HG02571 (cell line): ENCODE results near the gene UBR4.

Experiments used
- ATAC-seq: cut with Tn5 transposase; IDR thresholded peaks from one replicate; pipeline ENCODE4 v1.9.1; 2021; ENCODE audit warnings: mild to moderate bottlenecking, moderate library complexity; ENCODE audit not compliant: unreplicated experiment

The UBR4 gene

GRCh38 chr1:19061798-19062197 is 148.3 kb downstream of the UBR4 start:
- no peak for ATAC-seq

GRCh38 chr1:19061343-19061742 is 148.7 kb downstream of the UBR4 start:
- ATAC-seq, result no peak

DNA sequence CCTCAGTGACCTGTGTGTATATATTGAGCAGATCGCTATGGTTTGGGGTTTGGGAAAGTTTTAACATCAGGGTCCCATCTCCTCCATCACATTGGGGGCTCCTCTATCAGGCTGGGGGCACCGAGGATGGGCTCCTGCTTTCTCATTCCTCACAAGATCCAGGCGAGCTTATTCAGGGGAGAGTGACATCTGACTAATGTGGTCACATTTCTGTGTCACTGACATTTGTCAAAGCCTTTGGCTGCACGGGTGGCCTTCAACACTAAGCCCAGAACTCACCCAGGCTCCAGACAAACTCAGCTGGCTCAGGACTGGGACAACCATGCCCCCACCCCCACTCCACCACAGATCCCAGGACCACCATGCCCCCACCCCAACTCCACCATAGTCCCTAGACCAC is 150.3 kb downstream of the UBR4 start:
- ATAC-seq, result no peak

DNA sequence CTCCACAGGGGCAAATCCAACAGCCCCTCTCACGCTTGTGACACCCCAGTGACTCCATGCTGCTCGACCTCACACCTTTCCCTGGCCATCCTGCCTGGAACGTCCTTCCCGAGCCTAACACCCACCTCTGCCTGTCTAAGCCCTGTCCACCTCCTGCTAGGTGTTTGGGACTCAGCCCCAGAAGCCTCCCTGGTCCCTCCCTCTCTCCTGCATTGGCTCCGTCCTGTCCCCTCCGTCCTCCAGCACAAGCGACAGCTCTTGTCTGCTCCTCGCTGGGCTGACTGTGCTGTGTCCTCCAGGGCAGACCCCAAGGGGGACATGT is 151.6 kb downstream of the UBR4 start:
- ATAC-seq, result no peak

GRCh38 chr1:19057784-19058475 is 152.1 kb downstream of the UBR4 start:
- no peak for ATAC-seq

- no peak for ATAC-seq
Observed at GRCh38 chr1:19057182-19057779, 152.8 kb downstream of the UBR4 start.

GRCh38 chr1:19055701-19056100 is 154.4 kb downstream of the UBR4 start:
- ATAC-seq, result no peak

DNA sequence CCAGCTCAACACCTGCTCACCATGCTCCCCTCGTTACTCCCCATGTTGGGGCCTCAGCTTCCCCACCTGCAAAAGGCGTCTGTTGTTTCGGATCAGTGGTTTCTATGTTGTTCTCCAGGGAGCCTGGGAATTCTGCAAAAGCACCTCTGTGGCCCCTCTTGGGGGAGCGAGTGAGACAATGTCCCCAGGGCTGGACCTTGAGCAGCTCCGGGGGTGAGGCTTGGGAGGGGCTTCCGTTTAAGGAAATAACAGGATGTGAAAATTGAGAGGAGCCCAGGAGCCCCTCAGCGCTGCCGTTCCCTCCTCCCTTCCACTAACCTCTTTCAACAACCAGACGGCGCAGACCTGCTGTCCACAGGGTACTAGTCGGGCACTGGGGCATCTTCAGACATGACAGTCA is 155.1 kb downstream of the UBR4 start:
- no peak for ATAC-seq

DNA sequence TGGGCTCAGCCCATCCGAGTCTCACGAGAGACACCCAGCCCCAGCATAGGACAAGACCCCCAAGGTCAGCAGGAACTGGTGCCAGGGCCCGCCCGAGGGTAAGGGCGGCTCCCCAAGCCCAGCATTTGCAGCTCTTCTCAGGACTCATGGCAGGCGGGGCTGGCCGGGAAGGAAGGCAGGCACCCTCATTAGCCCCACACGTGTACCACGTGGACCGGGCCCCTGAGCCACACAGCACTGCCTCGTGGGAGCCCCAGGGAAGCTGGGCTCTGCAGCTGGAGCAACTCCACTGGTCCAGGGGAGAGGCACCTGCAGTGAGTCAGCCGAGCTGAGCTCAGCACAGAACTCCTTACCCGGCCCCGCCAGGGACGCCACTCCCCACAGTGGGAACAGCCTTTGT is 155.8 kb downstream of the UBR4 start:
- ATAC-seq, result no peak

GRCh38 chr1:19053486-19053885 is 156.6 kb downstream of the UBR4 start:
- ATAC-seq, result no peak

GRCh38 chr1:19049798-19050197 is 160.3 kb downstream of the UBR4 start:
- ATAC-seq, result no peak

DNA sequence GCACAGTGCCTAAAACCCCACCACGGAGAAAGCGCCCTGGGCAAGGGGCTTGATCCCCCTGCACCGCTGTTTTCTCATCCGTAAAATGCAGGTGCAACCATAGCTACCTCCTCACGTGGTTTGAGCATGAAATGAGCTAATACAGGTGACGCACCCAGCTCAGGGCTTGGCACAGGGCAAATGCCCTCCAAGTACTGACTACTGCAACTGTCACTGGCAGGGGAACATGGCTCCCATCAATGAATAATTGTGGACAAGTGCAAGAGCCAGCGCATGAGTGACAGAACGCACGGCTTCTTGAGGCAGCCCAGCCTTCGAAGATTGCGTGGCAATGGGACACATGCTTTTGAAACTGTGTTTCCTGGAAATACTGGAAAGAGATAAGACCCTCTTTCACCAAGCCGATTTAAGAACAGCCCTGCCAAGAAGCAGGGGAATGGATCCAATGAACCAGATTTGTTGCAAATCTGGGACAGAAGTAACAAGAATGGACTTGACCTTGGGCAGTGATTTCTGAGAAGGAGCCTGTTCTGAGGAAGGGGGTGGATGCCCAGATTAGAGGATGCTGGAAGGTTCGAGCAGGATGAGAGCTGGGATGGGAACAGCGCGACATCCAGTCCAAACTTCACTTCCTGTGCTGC is 160.8 kb downstream of the UBR4 start:
- ATAC-seq, result no peak

- no peak for ATAC-seq
Observed at GRCh38 chr1:19046972-19047731, 162.9 kb downstream of the UBR4 start.

GRCh38 chr1:19045898-19046880 is 163.9 kb downstream of the UBR4 start:
- no peak for ATAC-seq

- no peak for ATAC-seq
Observed at GRCh38 chr1:19044975-19045831, 164.9 kb downstream of the UBR4 start.

DNA sequence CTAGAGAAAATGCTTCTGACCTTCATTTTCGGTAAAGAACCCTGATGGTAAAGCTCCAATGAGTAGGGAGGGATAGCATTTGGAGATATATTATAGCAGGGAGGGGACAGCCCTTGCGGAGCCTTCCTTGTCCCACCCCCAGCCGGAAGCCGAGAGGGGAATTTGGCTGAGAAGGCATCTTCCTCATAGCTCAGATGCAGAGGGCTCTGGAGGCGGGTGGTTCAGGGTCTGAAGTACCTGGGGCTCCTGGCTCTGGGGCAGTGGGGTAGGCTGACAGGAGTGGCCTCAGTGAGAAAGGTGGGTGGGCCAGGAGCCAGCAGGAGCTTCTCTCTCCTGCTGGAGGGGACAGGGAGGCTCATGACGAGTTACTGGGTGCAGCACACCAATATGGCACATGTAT is 165.6 kb downstream of the UBR4 start:
- ATAC-seq, result no peak

DNA sequence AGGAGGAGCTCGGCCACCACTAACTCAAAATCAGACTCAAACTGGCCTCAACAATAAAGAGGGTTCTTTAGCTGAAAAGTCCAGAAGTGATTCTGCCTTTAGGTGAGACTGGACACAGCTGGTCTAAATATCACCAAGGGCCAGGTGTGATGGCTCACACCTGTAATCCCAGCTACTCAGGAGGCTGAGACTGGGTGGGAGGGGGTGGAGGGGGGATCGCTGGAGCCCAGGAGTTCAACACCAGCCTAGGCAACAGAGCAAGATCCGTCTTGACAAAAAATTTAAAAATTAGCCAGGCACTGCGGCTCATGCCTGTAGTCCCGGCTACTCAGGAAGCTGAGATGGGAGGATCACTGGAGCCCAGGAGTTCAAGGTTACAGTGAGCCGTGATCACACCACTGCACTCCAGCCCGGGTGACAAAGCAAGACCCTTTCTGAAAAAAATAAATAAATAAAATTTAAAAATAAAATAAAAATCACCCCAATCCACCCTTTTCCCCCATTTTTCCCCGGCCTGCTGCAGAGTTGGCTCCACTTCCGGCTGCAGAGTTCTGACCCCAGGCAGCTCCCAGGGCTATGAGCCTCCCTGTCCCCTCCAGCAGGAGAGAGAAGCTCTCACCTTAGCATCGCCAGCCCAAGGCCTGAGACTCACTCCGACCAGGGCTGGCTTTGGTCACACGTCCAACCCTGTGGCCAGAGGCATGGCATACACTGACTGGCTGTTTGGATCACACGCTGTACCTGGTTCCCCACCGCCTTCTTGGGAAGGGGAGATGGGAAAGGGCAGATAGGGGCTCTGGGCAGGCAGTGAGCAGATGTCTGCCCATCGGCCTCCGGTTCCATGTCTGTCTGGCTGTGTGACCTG is 166.3 kb downstream of the UBR4 start:
- ATAC-seq, result no peak

GRCh38 chr1:19042675-19043578 is 167.1 kb downstream of the UBR4 start:
- no peak for ATAC-seq
